Sigmoid colon (tissue), 4 donors: ENCODE results near the gene NLGN1.

Experiments used
- CTCF ChIP-seq, 4 experiments: fragments of 450-650 bp in 3 of 4; fragments of 200-600 bp in 1 of 4; IDR thresholded peaks; one replicate each; pipeline ENCODE4 v1.5.1; 2016 to 2019; ENCODE audit warnings: antibody characterized with exemption in 4 of 4, mild to moderate bottlenecking in 3 of 4, moderate library complexity in 2 of 4
- EP300 ChIP-seq, 4 donors: sonication (generic); formaldehyde crosslinking; IDR thresholded peaks; one replicate each; pipeline ENCODE4 v1.6.1; 2017; ENCODE audit warnings: antibody characterized with exemption in 4 of 4
- POLR2A ChIP-seq, 2 donors: fragments of 450-650 bp; IDR thresholded peaks; one replicate each; pipeline ENCODE4 v1.6.1; 2016; ENCODE audit warnings: antibody characterized with exemption in 2 of 2, mild to moderate bottlenecking in 2 of 2, moderate library complexity in 2 of 2
- POLR2AphosphoS5 ChIP-seq, 4 donors: sonication (generic); formaldehyde crosslinking; IDR thresholded peaks; one replicate each; pipeline ENCODE4 v1.6.1; 2017; ENCODE audit warnings: antibody characterized with exemption in 4 of 4

GRCh38 chr3:173970281-173970680 lies 572.7 kb downstream of the NLGN1 start:
- no peak for TF ChIP-seq CTCF (IDR thresholded peaks at IDR 0.05)
- TF ChIP-seq POLR2AphosphoS5 (IDR thresholded peaks at IDR 0.05) = no peak
- TF ChIP-seq POLR2A (IDR thresholded peaks at IDR 0.05) = no peak
- TF ChIP-seq EP300 (IDR thresholded peaks at IDR 0.05) = no peak
